Mesenchymal stem cell (in vitro differentiated cells and primary cell): Measurements from ENCODE around the gene GUCD1.

Source experiments
- DNase-seq: peaks from one replicate; pipeline ENCODE4 v3.0.0-alpha.2; 2013
- H2AFZ ChIP-seq: one replicate; pipeline ENCODE4 v1.6.1; 2013; ENCODE audit warnings: low read depth, mild to moderate bottlenecking, control low read depth, inconsistent platforms, low read length, moderate library complexity
- H2AK5ac ChIP-seq: 2 replicates; pipeline ENCODE4 v1.6.1; 2013; ENCODE audit warnings: low read length, moderate library complexity, mild to moderate bottlenecking, inconsistent platforms; ENCODE audit not compliant: severe bottlenecking
- H2BK120ac ChIP-seq: one replicate; pipeline ENCODE4 v1.6.1; 2013; ENCODE audit warnings: low read depth, mild to moderate bottlenecking, inconsistent platforms, low read length, moderate library complexity
- H2BK12ac ChIP-seq, 2 experiments: one replicate each; pipeline ENCODE4 v1.6.1; 2013; ENCODE audit warnings: inconsistent platforms in 2 of 2, low read length in 2 of 2, mild to moderate bottlenecking in 2 of 2, moderate library complexity in 2 of 2, control low read depth in 1 of 2
- H2BK15ac ChIP-seq: one replicate; pipeline ENCODE4 v1.6.1; 2013; ENCODE audit warnings: mild to moderate bottlenecking, low read depth, inconsistent platforms; ENCODE audit not compliant: poor library complexity, severe bottlenecking
- H2BK5ac ChIP-seq: 2 replicates; pipeline ENCODE4 v1.6.1; 2013; ENCODE audit warnings: low read depth, mild to moderate bottlenecking, low read length, control low read depth, inconsistent platforms; ENCODE audit not compliant: poor library complexity, severe bottlenecking
- H3K14ac ChIP-seq, 2 experiments: one replicate each; pipeline ENCODE4 v1.6.1; 2013; ENCODE audit warnings: inconsistent platforms in 2 of 2, low read length in 2 of 2, control low read depth in 1 of 2, mild to moderate bottlenecking in 1 of 2, moderate library complexity in 1 of 2
- H3K18ac ChIP-seq, 2 experiments: one replicate each; pipeline ENCODE4 v1.6.1; 2013; ENCODE audit warnings: inconsistent platforms in 2 of 2, low read length in 2 of 2, control low read depth in 1 of 2, low read depth in 1 of 2, mild to moderate bottlenecking in 1 of 2
- H3K23ac ChIP-seq, 2 experiments: one replicate each; pipeline ENCODE4 v1.6.1; 2013; ENCODE audit warnings: inconsistent platforms in 2 of 2, low read length in 2 of 2, mild to moderate bottlenecking in 2 of 2, moderate library complexity in 2 of 2, control low read depth in 1 of 2
- H3K27ac ChIP-seq: 2 replicates; pipeline ENCODE4 v1.5.1; 2013; ENCODE audit warnings: mild to moderate bottlenecking, moderate library complexity, low read length, control low read depth, inconsistent platforms; ENCODE audit not compliant: poor library complexity, severe bottlenecking
- H3K27me3 ChIP-seq, 2 experiments: 2 replicates each; pipeline versions ENCODE4 v1.6.1 to v1.7.0; 2013; ENCODE audit warnings: low read length in 2 of 2, mild to moderate bottlenecking in 2 of 2, moderate library complexity in 2 of 2, control low read depth in 1 of 2, inconsistent platforms in 1 of 2; ENCODE audit not compliant: control insufficient read depth in 1 of 2, insufficient read depth in 1 of 2
- H3K36me3 ChIP-seq, 2 experiments: 2 replicates each; pipeline versions ENCODE4 v1.6.1 to v1.7.0; 2013; ENCODE audit warnings: low read length in 2 of 2, control low read depth in 1 of 2, inconsistent platforms in 1 of 2, low read depth in 1 of 2, mild to moderate bottlenecking in 1 of 2; ENCODE audit not compliant: insufficient read depth in 2 of 2, control insufficient read depth in 1 of 2
- H3K4ac ChIP-seq, 2 experiments: one replicate each; pipeline ENCODE4 v1.6.1; 2013; ENCODE audit warnings: inconsistent platforms in 2 of 2, low read length in 2 of 2, mild to moderate bottlenecking in 2 of 2, moderate library complexity in 2 of 2, control low read depth in 1 of 2, low read depth in 1 of 2
- H3K4me1 ChIP-seq: 2 replicates; pipeline ENCODE4 v1.6.1; 2013; ENCODE audit warnings: low read depth, low read length, control low read depth; ENCODE audit not compliant: control insufficient read depth, insufficient read depth
- H3K4me2 ChIP-seq: 2 replicates; pipeline ENCODE4 v1.6.1; 2013; ENCODE audit warnings: low read length, mild to moderate bottlenecking, inconsistent platforms; ENCODE audit not compliant: poor library complexity, severe bottlenecking
- H3K4me3 ChIP-seq, 2 experiments: 2 replicates each; pipeline versions ENCODE4 v1.5.1 to v1.7.0; 2013; ENCODE audit warnings: low read length in 2 of 2, mild to moderate bottlenecking in 2 of 2, control low read depth in 1 of 2, low read depth in 1 of 2; ENCODE audit not compliant: insufficient read depth in 1 of 2
- H3K79me1 ChIP-seq: replicated peaks from 2 replicates; pipeline ENCODE4 v1.6.1; 2013; ENCODE audit warnings: mild to moderate bottlenecking, control low read depth, low read length, inconsistent platforms; ENCODE audit not compliant: poor library complexity, severe bottlenecking
- H3K9ac ChIP-seq: 2 replicates; pipeline ENCODE4 v1.7.0; 2013; ENCODE audit warnings: mild to moderate bottlenecking, low read length, moderate library complexity
- H3K9me3 ChIP-seq: 2 replicates; pipeline ENCODE4 v1.7.0; 2013; ENCODE audit warnings: mild to moderate bottlenecking, low read length; ENCODE audit not compliant: control insufficient read depth
- H4K8ac ChIP-seq: one replicate; pipeline ENCODE4 v1.6.1; 2013; ENCODE audit warnings: inconsistent platforms, mild to moderate bottlenecking, low read length, moderate library complexity
- H4K91ac ChIP-seq: one replicate; pipeline ENCODE4 v1.6.1; 2013; ENCODE audit warnings: mild to moderate bottlenecking, low read length, inconsistent platforms
- WGBS: methylation state at CpG from one replicate; pipeline ENCODE4 v1.1.7; 2013; ENCODE audit warnings: mixed read lengths; 5-methylcytosine and 5-hydroxymethylcytosine counted together

The GUCD1 gene

GRCh38 chr22:24566899-24567511 is 12.1 kb upstream of the GUCD1 start:
- Histone ChIP-seq H4K91ac (no peak overlapping the region), H3K4me2 (no peak overlapping the region), H3K4me1 (peaks cover 7% of the 10 kb centered on the region), H3K9me3 (no peaks in the 10 kb centered on the region), H3K4me3 (no peak overlapping the region), H2BK15ac (no peak overlapping the region), H3K79me1 (peaks cover 33% of the 10 kb centered on the region), H3K36me3 (peaks cover 44 to 76% of the 10 kb centered on the region in 2 experiments), H2BK120ac (no peak overlapping the region), H2BK12ac (no peak overlapping the region), H2AK5ac (no peak overlapping the region), H3K27me3 (no peaks in the 10 kb centered on the region), H3K9ac (no peak overlapping the region), H3K27ac (no peak overlapping the region), H3K14ac (no peak overlapping the region), H2AFZ (no peak overlapping the region), H3K23ac (no peak overlapping the region), H3K4ac (no peak overlapping the region), H3K18ac (no peak overlapping the region), H4K8ac (no peak overlapping the region), H2BK5ac (no peak overlapping the region)
- DNase-seq = no peak
- WGBS = 86% methylated on average over 8 of the region's 8 CpGs

GRCh38 chr22:24565077-24565476 is 10.1 kb upstream of the GUCD1 start:
- Histone ChIP-seq H3K4ac (no peak overlapping the region), H3K18ac (no peak overlapping the region), H3K36me3 (peaks cover 42 to 70% of the 10 kb centered on the region in 2 experiments), H4K91ac (no peak overlapping the region), H2BK15ac (no peak overlapping the region), H2AFZ (no peak overlapping the region), H3K27ac (no peak overlapping the region), H3K27me3 (no peaks in the 10 kb centered on the region), H3K9ac (no peak overlapping the region), H3K79me1 (peaks cover 21% of the 10 kb centered on the region), H3K14ac (no peak overlapping the region), H3K4me1 (peaks cover 7% of the 10 kb centered on the region), H3K4me2 (no peak overlapping the region), H3K4me3 (no peak overlapping the region), H3K9me3 (no peaks in the 10 kb centered on the region), H2BK12ac (no peak overlapping the region), H4K8ac (no peak overlapping the region), H2BK5ac (no peak overlapping the region), H2BK120ac (no peak overlapping the region), H3K23ac (no peak overlapping the region), H2AK5ac (no peak overlapping the region)
- WGBS = 97% methylated on average over 2 of the region's 2 CpGs
- DNase-seq = no peak

GRCh38 chr22:24564376-24565058 is 9.6 kb upstream of the GUCD1 start:
- Histone ChIP-seq H3K23ac (no peak overlapping the region), H3K79me1 (peaks cover 17% of the 10 kb centered on the region), H3K4ac (peak overlapping the region in 1 of 2 experiments; percentile 53), H2BK12ac (no peak overlapping the region), H4K8ac (no peak overlapping the region), H2BK15ac (no peak overlapping the region), H3K27me3 (no peaks in the 10 kb centered on the region), H3K9me3 (no peaks in the 10 kb centered on the region), H4K91ac (no peak overlapping the region), H2AFZ (no peak overlapping the region), H3K4me2 (no peak overlapping the region), H2AK5ac (no peak overlapping the region), H3K36me3 (peaks cover 41 to 68% of the 10 kb centered on the region in 2 experiments), H3K4me3 (no peak overlapping the region), H3K9ac (no peak overlapping the region), H2BK5ac (no peak overlapping the region), H3K4me1 (peaks cover 7% of the 10 kb centered on the region), H3K14ac (no peak overlapping the region), H2BK120ac (no peak overlapping the region), H3K27ac (no peak overlapping the region), H3K18ac (no peak overlapping the region)
- WGBS = 98% methylated on average over 2 of the region's 2 CpGs
- peak; percentile 12 for DNase-seq

- H2BK120ac ChIP-seq = no peak overlapping the region
- no peak overlapping the region for H3K18ac ChIP-seq
- H3K9me3 ChIP-seq = no peaks in the 10 kb centered on the region
- peaks cover 11% of the 10 kb centered on the region for H3K79me1 ChIP-seq
- H3K9ac ChIP-seq = no peak overlapping the region
- no peak overlapping the region for H4K91ac ChIP-seq
- no peaks in the 10 kb centered on the region for H3K27me3 ChIP-seq
- no peak overlapping the region for H3K4me3 ChIP-seq
- H2AK5ac ChIP-seq = no peak overlapping the region
- H3K4ac ChIP-seq = no peak overlapping the region
- no peak for DNase-seq
- no peak overlapping the region for H3K23ac ChIP-seq
- peaks cover 42 to 70% of the 10 kb centered on the region in 2 experiments for H3K36me3 ChIP-seq
- H2AFZ ChIP-seq = no peak overlapping the region
- H2BK12ac ChIP-seq = no peak overlapping the region
- WGBS = 100% methylated on average over 1 of the region's 2 CpGs
- no peak overlapping the region for H2BK15ac ChIP-seq
- no peak overlapping the region for H3K4me2 ChIP-seq
- H3K14ac ChIP-seq = no peak overlapping the region
- peak overlapping the region; percentile 27 for H4K8ac ChIP-seq
- H3K27ac ChIP-seq = no peak overlapping the region
- H3K4me1 ChIP-seq = peaks cover 8% of the 10 kb centered on the region
- H2BK5ac ChIP-seq = no peak overlapping the region
Observed at GRCh38 chr22:24563246-24563645, 8.3 kb upstream of the GUCD1 start.
